HUES6 (cell line): ENCODE measurements around the gene SUDS3.

ENCODE experiments used
- H3K27ac ChIP-seq: 2 replicates; pipeline ENCODE4 v1.7.0; 2013; ENCODE audit warnings: low read depth, mild to moderate bottlenecking, low read length, inconsistent platforms
- H3K27me3 ChIP-seq: 2 replicates; pipeline ENCODE4 v1.6.1; 2013; ENCODE audit warnings: low read length; ENCODE audit not compliant: control insufficient read depth, insufficient read depth
- H3K36me3 ChIP-seq: 2 replicates; pipeline ENCODE4 v1.6.1; 2013; ENCODE audit warnings: low read length; ENCODE audit not compliant: control insufficient read depth, insufficient read depth
- H3K4me1 ChIP-seq: 2 replicates; pipeline ENCODE4 v1.6.1; 2013; ENCODE audit warnings: low read length; ENCODE audit not compliant: control insufficient read depth, insufficient read depth
- H3K4me3 ChIP-seq: 2 replicates; pipeline ENCODE4 v1.5.1; 2013; ENCODE audit warnings: low read depth, low read length
- H3K9ac ChIP-seq: one replicate; pipeline ENCODE4 v1.6.1; 2013; ENCODE audit warnings: mild to moderate bottlenecking, low read length
- H3K9me3 ChIP-seq: 2 replicates; pipeline ENCODE4 v1.6.1; 2013; ENCODE audit warnings: low read depth, low read length; ENCODE audit not compliant: control insufficient read depth, insufficient read depth

Gene SUDS3

DNA sequence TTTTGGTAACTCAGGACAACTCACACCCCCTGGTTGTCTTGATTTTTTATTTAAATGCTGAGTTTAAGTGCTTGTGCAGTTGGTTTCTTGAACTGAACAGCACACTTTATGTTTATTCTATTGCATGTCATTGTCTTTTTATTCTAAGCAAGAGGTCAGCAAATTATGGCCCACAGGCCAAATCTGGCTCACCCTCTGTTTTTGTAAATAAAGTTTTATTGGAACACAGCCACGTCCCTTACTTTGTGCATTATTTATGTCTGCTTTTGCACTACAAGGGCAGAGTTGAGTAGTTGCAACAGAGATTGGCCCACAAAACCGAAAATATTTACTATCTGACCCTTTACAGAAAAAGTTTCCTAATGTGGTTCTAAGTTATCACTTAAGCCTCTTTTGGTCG lies 52.3 kb downstream of the SUDS3 start:
- Histone ChIP-seq H3K27ac (no peak overlapping the region), H3K4me3 (no peak overlapping the region), H3K4me1 (no peaks in the 10 kb centered on the region; the same call in 1 of the 2 replicates), H3K27me3 (no peaks in the 10 kb centered on the region), H3K9ac (no peak overlapping the region), H3K36me3 (no peaks in the 10 kb centered on the region), H3K9me3 (no peaks in the 10 kb centered on the region)

DNA sequence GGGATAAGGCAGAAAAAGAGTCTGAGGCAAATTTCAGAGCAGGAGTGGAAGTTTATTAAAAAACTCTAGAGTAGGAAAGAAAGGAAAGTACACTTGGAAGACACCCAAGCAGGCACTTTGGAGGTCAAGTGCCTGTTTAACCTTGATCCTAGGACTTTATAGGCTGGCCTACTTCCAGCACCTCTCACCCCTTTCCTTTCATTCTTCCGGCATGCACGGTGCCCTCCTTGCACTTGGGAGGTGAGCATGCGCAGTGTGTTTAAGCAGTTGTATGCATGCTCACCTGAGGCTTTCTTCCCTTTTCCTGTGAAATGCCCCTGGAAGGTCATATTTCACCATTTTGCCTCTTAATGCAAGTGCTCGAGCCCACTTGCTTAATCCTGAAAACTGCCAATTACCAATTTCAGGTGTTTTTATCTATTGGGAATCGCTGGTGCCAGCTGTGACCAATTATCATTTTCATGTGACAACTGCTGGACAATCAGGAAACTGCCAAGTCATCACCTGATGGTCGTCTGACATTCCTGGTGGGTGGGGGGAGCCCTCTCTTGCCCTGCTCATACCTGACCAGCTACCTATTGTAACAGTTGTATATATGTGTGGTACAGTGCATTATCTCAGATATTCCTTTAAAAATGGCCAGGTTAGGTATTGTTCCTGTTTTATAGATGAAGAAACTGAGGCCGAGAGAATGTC lies 53.5 kb downstream of the SUDS3 start:
- H3K4me1 ChIP-seq = no peaks in the 10 kb centered on the region; the same call in 1 of the 2 replicates
- H3K9me3 ChIP-seq = no peaks in the 10 kb centered on the region
- H3K27me3 ChIP-seq = no peaks in the 10 kb centered on the region
- H3K27ac ChIP-seq = no peak overlapping the region
- H3K36me3 ChIP-seq = no peaks in the 10 kb centered on the region
- H3K4me3 ChIP-seq = no peak overlapping the region
- H3K9ac ChIP-seq = no peak overlapping the region

DNA sequence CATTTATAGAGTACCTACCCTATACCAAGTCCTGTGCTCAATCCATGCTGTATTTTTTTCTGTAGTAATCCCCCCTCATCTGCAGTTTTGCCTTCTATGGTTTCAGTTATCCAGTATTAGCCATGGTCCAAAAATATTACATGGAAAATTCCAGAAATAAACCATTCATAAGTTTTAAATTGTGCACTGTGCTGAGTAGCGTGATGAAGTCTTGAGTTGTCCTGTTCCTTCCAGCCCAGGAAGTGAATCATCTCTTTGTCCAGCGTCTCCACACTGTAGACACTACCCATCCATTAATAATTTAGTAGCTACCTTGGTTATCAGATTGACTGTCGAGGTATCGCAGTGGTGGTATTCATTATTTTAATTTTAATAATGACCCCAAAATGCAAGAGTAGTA lies 54.2 kb downstream of the SUDS3 start:
- Histone ChIP-seq H3K4me1 (no peaks in the 10 kb centered on the region; the same call in 1 of the 2 replicates), H3K27ac (no peak overlapping the region), H3K9ac (no peak overlapping the region), H3K36me3 (no peaks in the 10 kb centered on the region), H3K27me3 (no peaks in the 10 kb centered on the region), H3K4me3 (no peak overlapping the region), H3K9me3 (no peaks in the 10 kb centered on the region)

DNA sequence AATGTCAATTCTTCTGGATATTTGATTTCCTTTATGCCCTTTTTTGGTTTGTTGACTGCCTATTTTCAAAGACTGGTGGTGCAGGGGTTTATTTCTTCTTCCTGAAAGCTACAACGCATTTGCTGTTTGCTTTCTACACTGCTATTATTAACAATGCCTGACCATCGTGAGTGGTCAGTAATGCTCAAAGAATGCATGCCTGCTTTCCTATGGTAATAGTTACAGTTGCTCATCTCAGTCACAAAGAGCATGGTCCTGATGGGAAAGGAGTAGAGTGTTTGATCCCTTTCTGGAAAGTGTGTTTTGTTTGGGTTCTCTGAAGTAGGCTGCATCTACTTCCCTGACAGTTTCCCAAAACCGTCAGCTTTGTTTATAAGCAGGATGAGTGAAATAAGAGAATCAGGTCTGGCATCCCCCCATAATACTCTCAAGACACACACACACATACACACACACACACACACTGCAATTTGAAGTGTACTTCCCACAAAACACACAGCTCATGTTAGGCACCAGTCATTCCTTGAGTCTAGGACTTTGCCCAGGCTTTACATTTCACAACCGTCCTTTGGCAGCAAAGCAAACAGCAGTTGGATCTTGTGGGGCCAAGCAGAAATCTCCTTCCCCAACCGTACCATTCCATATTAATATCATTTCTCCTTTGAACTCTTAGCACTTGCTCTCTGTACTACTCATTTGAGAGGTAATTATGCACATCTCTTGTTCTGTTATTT lies 56.6 kb downstream of the SUDS3 start:
- no peaks in the 10 kb centered on the region for H3K4me1 ChIP-seq
- no peaks in the 10 kb centered on the region for H3K27me3 ChIP-seq
- no peak overlapping the region for H3K9ac ChIP-seq
- no peaks in the 10 kb centered on the region for H3K9me3 ChIP-seq
- H3K4me3 ChIP-seq = no peak overlapping the region
- H3K36me3 ChIP-seq = no peaks in the 10 kb centered on the region
- H3K27ac ChIP-seq = no peak overlapping the region

DNA sequence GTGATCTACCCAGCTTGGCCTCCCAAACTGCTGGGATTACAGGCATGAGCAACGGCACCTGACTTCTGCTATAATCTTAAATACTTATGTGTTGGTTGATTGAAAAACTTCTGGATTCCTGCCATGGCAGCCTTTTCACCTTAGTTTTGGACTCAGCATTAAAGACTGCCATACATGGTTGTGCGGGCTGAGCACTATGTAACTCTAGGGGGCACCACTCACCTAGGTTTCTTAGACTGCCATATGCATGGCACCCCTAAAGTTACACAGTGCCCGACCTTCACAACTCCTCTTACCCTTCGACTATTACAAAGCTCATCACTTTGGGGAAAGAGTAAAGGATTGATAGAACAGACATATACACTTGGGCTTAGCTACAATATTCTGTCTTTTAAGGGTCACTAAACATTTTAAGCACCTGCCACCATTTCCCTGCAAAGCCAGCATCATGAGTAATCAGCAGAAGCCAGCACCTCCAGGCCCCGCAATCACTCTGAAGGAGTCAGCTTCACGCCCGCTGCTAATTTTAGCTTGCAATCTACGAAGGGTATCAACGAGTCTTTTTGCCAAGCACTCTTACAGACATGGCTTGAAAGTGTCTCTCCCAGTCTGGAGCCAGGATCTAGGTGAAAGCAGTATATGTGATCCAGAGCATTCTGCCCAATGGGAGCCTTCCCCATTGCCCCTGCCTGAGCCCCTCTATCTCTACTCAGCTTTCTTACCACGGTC lies 59.8 kb downstream of the SUDS3 start:
- no peaks in the 10 kb centered on the region for H3K27me3 ChIP-seq
- no peak overlapping the region for H3K9ac ChIP-seq
- no peaks in the 10 kb centered on the region for H3K9me3 ChIP-seq
- no peaks in the 10 kb centered on the region for H3K4me1 ChIP-seq
- H3K27ac ChIP-seq = no peak overlapping the region
- H3K36me3 ChIP-seq = no peaks in the 10 kb centered on the region
- no peak overlapping the region for H3K4me3 ChIP-seq

DNA sequence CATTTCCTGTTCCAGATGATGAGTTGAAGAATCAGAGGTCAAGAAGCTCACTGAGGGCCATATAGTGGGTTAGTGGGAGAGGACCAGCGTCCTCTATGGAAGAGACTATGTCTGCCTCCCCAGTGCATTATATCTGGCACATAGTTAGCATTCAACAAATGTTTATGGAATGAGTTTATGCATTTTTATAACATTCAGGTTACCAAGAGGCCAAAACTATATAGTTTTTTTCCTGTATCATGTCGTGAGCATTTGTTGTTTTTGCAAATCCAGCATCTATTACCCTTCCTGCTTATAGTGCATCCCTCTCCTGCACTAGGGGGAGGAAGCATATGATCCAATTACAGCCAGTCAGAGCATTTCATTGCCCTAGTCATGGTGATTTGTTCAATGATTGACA lies 60.6 kb downstream of the SUDS3 start:
- Histone ChIP-seq H3K9ac (no peak overlapping the region), H3K36me3 (no peaks in the 10 kb centered on the region), H3K4me1 (no peaks in the 10 kb centered on the region), H3K9me3 (no peaks in the 10 kb centered on the region), H3K27me3 (no peaks in the 10 kb centered on the region), H3K27ac (no peak overlapping the region), H3K4me3 (no peak overlapping the region)

DNA sequence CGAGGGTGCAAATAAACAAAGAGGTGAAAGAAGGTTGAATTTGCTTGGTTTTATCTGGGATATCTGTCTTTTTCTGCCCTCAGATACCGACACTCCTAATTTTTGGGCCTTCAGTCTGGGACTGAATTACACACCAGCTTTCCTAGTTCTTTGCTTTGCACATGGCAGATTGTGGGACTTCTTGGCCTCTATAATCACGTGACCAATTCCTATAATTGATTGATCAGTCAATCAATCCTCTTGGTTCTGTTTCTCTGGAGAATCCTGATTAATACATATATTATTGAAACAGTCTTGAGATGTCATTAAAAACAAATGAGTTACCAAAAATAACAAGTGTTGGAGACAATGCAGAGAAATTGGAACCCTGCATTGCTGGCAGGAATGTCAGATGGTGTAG lies 62.7 kb downstream of the SUDS3 start:
- Histone ChIP-seq H3K4me1 (no peaks in the 10 kb centered on the region), H3K36me3 (no peaks in the 10 kb centered on the region), H3K4me3 (no peak overlapping the region), H3K27me3 (no peaks in the 10 kb centered on the region), H3K27ac (no peak overlapping the region), H3K9ac (no peak overlapping the region), H3K9me3 (no peaks in the 10 kb centered on the region)

DNA sequence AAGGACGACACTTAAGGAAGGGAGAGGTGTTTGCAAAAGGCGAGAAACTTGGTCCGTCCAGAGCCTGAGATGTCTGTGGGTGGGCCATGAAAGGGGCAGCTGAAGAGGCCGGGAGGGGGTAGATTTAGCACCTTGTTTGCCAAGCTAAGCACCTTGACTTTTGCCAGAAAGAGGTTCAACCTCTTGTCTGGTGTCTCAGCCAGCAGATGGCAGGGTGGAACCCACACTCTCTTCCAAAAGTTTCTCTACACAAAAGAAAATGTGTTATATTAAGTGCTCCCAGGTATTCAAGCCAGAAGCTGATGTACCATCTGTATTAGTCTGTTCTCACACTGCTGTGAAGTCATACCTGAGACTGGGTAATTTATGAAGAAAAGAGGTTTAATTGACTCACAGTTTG lies 69.9 kb downstream of the SUDS3 start:
- Histone ChIP-seq H3K27me3 (no peaks in the 10 kb centered on the region), H3K4me3 (no peak overlapping the region), H3K4me1 (no peaks in the 10 kb centered on the region), H3K9ac (no peak overlapping the region), H3K27ac (no peak overlapping the region), H3K36me3 (no peaks in the 10 kb centered on the region), H3K9me3 (0 out of 2 replicates have a peak, but pooled peaks cover 3% of the 10 kb centered on the region)

DNA sequence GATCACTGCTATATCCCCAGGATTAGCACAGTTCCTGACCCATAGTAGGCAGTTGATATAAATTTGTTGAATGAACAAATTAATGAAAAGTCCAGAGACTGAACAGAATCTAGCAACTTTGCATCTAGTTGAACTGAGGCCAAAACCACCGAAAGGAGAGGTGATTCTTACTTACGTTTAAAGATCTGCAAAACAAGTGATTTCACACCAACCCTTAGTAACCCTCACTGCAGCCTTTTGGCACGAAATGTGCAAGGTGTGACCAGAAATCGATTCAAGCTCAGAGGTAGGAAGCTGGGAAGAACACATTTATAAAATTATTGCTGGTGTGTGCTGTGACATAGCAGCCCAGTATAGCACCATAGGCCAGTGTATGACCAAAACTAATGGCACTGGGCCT lies 70.8 kb downstream of the SUDS3 start:
- no peaks in the 10 kb centered on the region for H3K27me3 ChIP-seq
- no peak overlapping the region for H3K9ac ChIP-seq
- no peaks in the 10 kb centered on the region for H3K4me1 ChIP-seq
- H3K36me3 ChIP-seq = no peaks in the 10 kb centered on the region
- no peak overlapping the region for H3K27ac ChIP-seq
- 0 out of 2 replicates have a peak, but pooled peaks cover 3% of the 10 kb centered on the region for H3K9me3 ChIP-seq
- H3K4me3 ChIP-seq = no peak overlapping the region

DNA sequence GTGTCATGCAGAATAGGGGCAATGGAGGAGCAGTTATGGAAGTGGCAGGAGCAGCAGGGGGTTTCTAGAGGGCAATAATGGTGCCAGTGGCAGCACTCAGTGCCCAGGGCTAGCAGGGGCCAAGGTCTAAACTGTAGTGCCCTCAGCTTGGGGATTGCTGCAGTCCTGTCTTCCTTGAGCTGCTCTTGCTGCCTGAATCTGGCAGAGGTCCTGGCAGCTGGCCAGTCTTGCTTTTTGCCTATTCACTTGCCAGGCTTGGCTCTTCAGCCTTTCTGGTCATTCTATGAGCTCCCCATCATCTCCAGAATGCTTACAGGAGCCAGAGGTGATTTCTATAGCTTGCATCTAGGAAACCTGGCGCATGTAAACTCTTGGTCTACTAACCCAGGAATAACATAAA lies 72.0 kb downstream of the SUDS3 start:
- H3K9me3 ChIP-seq = 0 out of 2 replicates have a peak, but pooled peaks cover 3% of the 10 kb centered on the region
- no peak overlapping the region for H3K4me3 ChIP-seq
- no peak overlapping the region for H3K27ac ChIP-seq
- no peak overlapping the region for H3K9ac ChIP-seq
- H3K27me3 ChIP-seq = no peaks in the 10 kb centered on the region
- no peaks in the 10 kb centered on the region for H3K36me3 ChIP-seq
- H3K4me1 ChIP-seq = no peaks in the 10 kb centered on the region

DNA sequence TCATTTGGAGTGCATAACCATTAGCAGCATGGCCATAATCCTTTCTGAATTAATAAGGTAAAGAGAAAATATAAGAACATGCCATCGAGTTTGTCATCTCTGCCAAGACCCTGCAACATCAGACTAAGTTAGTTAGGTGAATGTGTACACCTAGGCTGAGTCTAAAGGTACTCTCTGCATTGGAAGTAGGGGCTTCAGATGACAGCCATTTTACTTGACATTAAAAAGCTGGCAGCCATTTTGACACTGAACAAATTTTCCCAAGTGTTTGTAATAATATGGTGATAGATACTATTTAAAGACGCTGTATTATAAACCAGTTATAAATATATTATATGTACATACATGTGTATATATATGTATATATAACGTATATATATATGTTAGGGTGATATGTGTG lies 79.0 kb downstream of the SUDS3 start:
- no peaks in the 10 kb centered on the region for H3K36me3 ChIP-seq
- no peaks in the 10 kb centered on the region for H3K4me1 ChIP-seq
- peaks cover 8% of the 10 kb centered on the region; the same call in 1 of the 2 replicates for H3K9me3 ChIP-seq

More for the DNA sequence above, 79.0 kb downstream of the SUDS3 start:
- H3K27ac ChIP-seq = no peak overlapping the region
- no peak overlapping the region for H3K9ac ChIP-seq
- H3K27me3 ChIP-seq = no peaks in the 10 kb centered on the region
- H3K4me3 ChIP-seq = no peak overlapping the region
